H1 (cell line): ENCODE results near the gene SLC6A18. TPM values are rescaled to one million over a fixed set of nuclear protein-coding genes. Genes with fewer than 3 reads are reported as not detected.

Experiments
- CTCF ChIA-PET: fragments of 300-600 bp; sonication (Branson Sonifier 250); formaldehyde crosslinking; loops from one replicate; lab custom pipeline; 2021; ENCODE audit not compliant: partially characterized antibody; lab: Charles Lee
- POLR2A ChIA-PET: fragments of 300-600 bp; sonication (Branson Sonifier 250); formaldehyde crosslinking; loops from one replicate; lab custom pipeline; 2021; ENCODE audit warnings: inconsistent platforms; ENCODE audit not compliant: partially characterized antibody; lab: Charles Lee
- DNase-seq, 2 experiments: peaks; one replicate each; pipeline versions ENCODE4 v3.0.0 to v3.0.0-alpha.2; 2010 to 2022; ENCODE audit warnings: low spot score in 2 of 2, low read depth in 1 of 2, mixed read lengths in 1 of 2
- FAIRE-seq: peaks from 2 replicates; lab custom pipeline; 2011; peaks lifted over from hg19 to GRCh38; lab: Jason Lieb, UNC
- H2AFZ ChIP-seq: 2 replicates; pipeline ENCODE4 v1.8.1; 2012; ENCODE audit warnings: low read length, inconsistent platforms
- H2AK5ac ChIP-seq: 2 replicates; pipeline ENCODE4 v1.6.1; 2013; ENCODE audit warnings: low read depth, low read length
- H2BK120ac ChIP-seq: replicated peaks from 2 replicates; pipeline ENCODE3; 2013; ENCODE audit warnings: low read depth, low read length, inconsistent platforms
- H2BK12ac ChIP-seq: 2 replicates; pipeline ENCODE4 v1.6.1; 2013; ENCODE audit warnings: low read depth, low read length
- H2BK15ac ChIP-seq: 2 replicates; pipeline ENCODE4 v1.6.1; 2013; ENCODE audit warnings: low read length
- H2BK20ac ChIP-seq: 2 replicates; pipeline ENCODE4 v1.6.1; 2013; ENCODE audit warnings: low read length
- H2BK5ac ChIP-seq: 2 replicates; pipeline ENCODE4 v1.6.1; 2013; ENCODE audit warnings: low read depth, low read length
- H3K14ac ChIP-seq: 2 replicates; pipeline ENCODE4 v1.6.1; 2013; ENCODE audit warnings: inconsistent platforms; ENCODE audit not compliant: insufficient read length
- H3K18ac ChIP-seq: 2 replicates; pipeline ENCODE4 v1.6.1; 2013; ENCODE audit warnings: low read length; ENCODE audit errors: extremely low read depth
- H3K23ac ChIP-seq: 2 replicates; pipeline ENCODE4 v1.6.1; 2013; ENCODE audit warnings: inconsistent platforms; ENCODE audit not compliant: insufficient read length
- H3K23me2 ChIP-seq: 2 replicates; pipeline ENCODE4 v1.6.1; 2013; ENCODE audit warnings: low read depth, low read length
- H3K27ac ChIP-seq: 2 replicates; pipeline ENCODE4 v1.6.1; 2011; ENCODE audit warnings: low read depth, low read length, inconsistent platforms
- H3K27me3 ChIP-seq, 4 experiments: replicated peaks in 1 of 4; 1 replicate in 1 of 4; 2 replicates in 3 of 4; pipeline versions ENCODE4 v1.6.1 to v1.8.1; 2011 to 2013; ENCODE audit warnings: low read length in 3 of 4, mild to moderate bottlenecking in 3 of 4, inconsistent platforms in 2 of 4, mixed read lengths in 2 of 4, moderate library complexity in 1 of 4; ENCODE audit not compliant: control insufficient read depth in 3 of 4, insufficient read depth in 3 of 4; ENCODE audit errors: extremely low read depth in 1 of 4
- H3K36me3 ChIP-seq, 4 experiments: 2 replicates each; pipeline versions ENCODE4 v1.6.1 to v1.8.1; 2011 to 2013; ENCODE audit warnings: mild to moderate bottlenecking in 4 of 4, low read length in 3 of 4, moderate library complexity in 2 of 4, control low read depth in 1 of 4, inconsistent platforms in 1 of 4; ENCODE audit not compliant: insufficient read depth in 4 of 4, control insufficient read depth in 2 of 4
- H3K4ac ChIP-seq: replicated peaks from 2 replicates; pipeline ENCODE3; 2013; ENCODE audit warnings: low read length, low read depth, mixed read lengths, inconsistent platforms; ENCODE audit not compliant: insufficient read length
- H3K4me1 ChIP-seq, 4 experiments: replicated peaks in 1 of 4; 1 replicate in 1 of 4; 2 replicates in 3 of 4; pipeline versions ENCODE4 v1.6.1 to v1.8.1; 2011 to 2013; ENCODE audit warnings: low read length in 3 of 4, inconsistent platforms in 2 of 4, mixed read lengths in 1 of 4; ENCODE audit not compliant: insufficient read depth in 4 of 4, control insufficient read depth in 3 of 4
- H3K4me2 ChIP-seq, 2 experiments: 2 replicates each; pipeline versions ENCODE4 v1.6.1 to v1.8.1; 2011 to 2013; ENCODE audit warnings: low read depth in 2 of 2, low read length in 2 of 2, control low read depth in 1 of 2, inconsistent platforms in 1 of 2, mild to moderate bottlenecking in 1 of 2; ENCODE audit not compliant: insufficient read depth in 1 of 2
- H3K4me3 ChIP-seq, 4 experiments: fragments of 200-600, 300-600 bp in 1 of 4; sonication (generic), shearing (Covaris generic), sonication (Bioruptor Twin) in 1 of 4; 2 replicates each; pipeline versions ENCODE4 v1.5.1 to v1.8.1; 2011 to 2016; ENCODE audit warnings: low read length in 4 of 4, low read depth in 3 of 4, control low read depth in 2 of 4, inconsistent platforms in 2 of 4, mild to moderate bottlenecking in 2 of 4, mixed read lengths in 1 of 4, moderate library complexity in 1 of 4; ENCODE audit not compliant: insufficient read depth in 2 of 4; ENCODE audit errors: extremely low read depth in 1 of 4
- H3K56ac ChIP-seq: replicated peaks from 2 replicates; pipeline ENCODE3; 2013; ENCODE audit warnings: low read depth, mild to moderate bottlenecking, mixed read lengths, low read length, inconsistent platforms; ENCODE audit not compliant: insufficient read length
- H3K79me1 ChIP-seq: 2 replicates; pipeline ENCODE4 v1.6.1; 2013; ENCODE audit warnings: low read depth, low read length, control low read depth
- H3K79me2 ChIP-seq, 2 experiments: 2 replicates each; pipeline versions ENCODE4 v1.6.1 to v1.8.1; 2012 to 2013; ENCODE audit warnings: low read length in 2 of 2, mild to moderate bottlenecking in 2 of 2, inconsistent platforms in 1 of 2; ENCODE audit not compliant: insufficient read depth in 2 of 2, control insufficient read depth in 1 of 2
- H3K9ac ChIP-seq, 4 experiments: replicated peaks in 1 of 4; 1 replicate in 1 of 4; 2 replicates in 3 of 4; pipeline versions ENCODE4 v1.6.1 to v1.8.1; 2011 to 2013; ENCODE audit warnings: low read depth in 3 of 4, low read length in 3 of 4, control low read depth in 2 of 4, mild to moderate bottlenecking in 2 of 4, moderate library complexity in 2 of 4, inconsistent platforms in 1 of 4; ENCODE audit errors: extremely low read depth in 1 of 4
- H3K9me3 ChIP-seq, 2 experiments: 2 replicates each; pipeline versions ENCODE4 v1.6.1 to v1.8.1; 2012 to 2013; ENCODE audit warnings: mild to moderate bottlenecking in 2 of 2, moderate library complexity in 2 of 2, control low read depth in 1 of 2, inconsistent platforms in 1 of 2, low read depth in 1 of 2, low read length in 1 of 2, mixed read lengths in 1 of 2; ENCODE audit not compliant: insufficient read depth in 2 of 2
- H4K20me1 ChIP-seq, 2 experiments: replicated peaks in 1 of 2; 2 replicates each; pipeline versions ENCODE3 to v1.8.1; 2011 to 2013; ENCODE audit warnings: inconsistent platforms in 2 of 2, low read length in 2 of 2, mild to moderate bottlenecking in 1 of 2; ENCODE audit not compliant: insufficient read depth in 2 of 2, control insufficient read depth in 1 of 2
- H4K5ac ChIP-seq: 2 replicates; pipeline ENCODE4 v1.6.1; 2013; ENCODE audit warnings: low read length, low read depth, mixed read lengths, inconsistent platforms; ENCODE audit not compliant: insufficient read length
- H4K8ac ChIP-seq: 2 replicates; pipeline ENCODE4 v1.8.0; 2013; ENCODE audit warnings: mild to moderate bottlenecking, moderate library complexity, low read length, inconsistent platforms; ENCODE audit not compliant: insufficient read depth; ENCODE audit errors: extremely low read depth
- H4K91ac ChIP-seq: replicated peaks from 2 replicates; pipeline ENCODE3; 2013; ENCODE audit warnings: low read length, mixed read lengths, inconsistent platforms; ENCODE audit not compliant: insufficient read length
- ASH2L ChIP-seq: fragments of 200-600, 300-600 bp; sonication (generic); IDR thresholded peaks from one replicate; pipeline ENCODE4 v1.7.1; 2017; ENCODE audit warnings: low read length
- BRCA1 ChIP-seq: IDR thresholded peaks from 2 replicates; pipeline ENCODE4 v1.6.1; 2012; ENCODE audit warnings: low read depth, low read length, improper control_type of control experiment
- CBX5 ChIP-seq: fragments of 300-800, 300-1000 bp; sonication (generic); IDR thresholded peaks from 2 replicates; pipeline ENCODE4 v1.7.1; 2016; ENCODE audit warnings: antibody characterized with exemption, low read length, low read depth
- CHD2 ChIP-seq: IDR thresholded peaks from 2 replicates; pipeline ENCODE4 v1.6.1; 2012; ENCODE audit warnings: low read length, improper control_type of control experiment
- EGR1 ChIP-seq: IDR thresholded peaks from 2 replicates; pipeline ENCODE4 v1.6.1; 2011; ENCODE audit warnings: low read depth, low read length, borderline replicate concordance
- EZH2 ChIP-seq: fragments of 200-600 bp; sonication (generic); IDR thresholded peaks from 2 replicates; pipeline ENCODE4 v1.7.1; 2012; ENCODE audit warnings: low read depth, mild to moderate bottlenecking, moderate library complexity, low read length, inconsistent platforms; ENCODE audit not compliant: severe bottlenecking
- GABPA ChIP-seq: IDR thresholded peaks from 2 replicates; pipeline ENCODE4 v1.6.1; 2011; ENCODE audit warnings: mild to moderate bottlenecking, low read length, moderate library complexity, borderline replicate concordance; ENCODE audit not compliant: insufficient read depth
- GTF2F1 ChIP-seq: IDR thresholded peaks from 2 replicates; pipeline ENCODE4 v1.6.1; 2012; ENCODE audit warnings: low read depth, low read length, improper control_type of control experiment, borderline replicate concordance
- JUN ChIP-seq: IDR thresholded peaks from 2 replicates; pipeline ENCODE4 v1.6.1; 2011; ENCODE audit warnings: low read depth, mild to moderate bottlenecking, improper control_type of control experiment, low read length
- KDM5A ChIP-seq: fragments of 200-600 bp; IDR thresholded peaks from 2 replicates; pipeline ENCODE4 v1.7.1; 2012; ENCODE audit warnings: mild to moderate bottlenecking, low read length, inconsistent platforms, mixed read lengths
- NRF1 ChIP-seq: IDR thresholded peaks from 2 replicates; pipeline ENCODE4 v1.6.1; 2011; ENCODE audit warnings: mild to moderate bottlenecking, low read depth, low read length, improper control_type of control experiment
- POLR2AphosphoS5 ChIP-seq: IDR thresholded peaks from 2 replicates; pipeline ENCODE4 v1.6.1; 2011; ENCODE audit warnings: low read depth, low read length
- RBBP5 ChIP-seq: IDR thresholded peaks from 2 replicates; pipeline ENCODE4 v1.7.1; 2012; ENCODE audit warnings: low read depth, mild to moderate bottlenecking, inconsistent platforms, low read length, moderate library complexity, borderline replicate concordance
- SAP30 ChIP-seq: fragments of 300-600 bp; sonication (generic); IDR thresholded peaks from 2 replicates; pipeline ENCODE4 v1.7.1; 2012; ENCODE audit warnings: low read length, moderate library complexity, mild to moderate bottlenecking, inconsistent platforms; ENCODE audit not compliant: insufficient read depth, insufficient replicate concordance
- SP2 ChIP-seq: IDR thresholded peaks from 2 replicates; pipeline ENCODE4 v1.6.1; 2012; ENCODE audit warnings: mild to moderate bottlenecking, low read length, inconsistent platforms
- TAF1 ChIP-seq: IDR thresholded peaks from 2 replicates; pipeline ENCODE4 v1.6.1; 2011; ENCODE audit warnings: mild to moderate bottlenecking, low read depth, low read length
- WGBS, 2 experiments: shearing (Covaris generic) in 1 of 2; methylation state at CpG; one replicate each; pipeline versions ENCODE4 v1.1.6 to v1.1.7; 2013 to 2015; ENCODE audit warnings: low lambda C conversion rate in 2 of 2, mixed read lengths in 2 of 2, inconsistent platforms in 1 of 2, low coverage in 1 of 2, missing lambda C conversion rate in 1 of 2; ENCODE audit not compliant: insufficient replicate concordance in 2 of 2, insufficient coverage in 1 of 2, insufficient read length in 1 of 2; ENCODE audit errors: extremely low coverage in 1 of 2, missing lambda C conversion rate in 1 of 2; 5-methylcytosine and 5-hydroxymethylcytosine counted together
- polyA plus RNA-seq, 7 experiments: library from polyadenylated mRNA; depleted of rRNA in 3 of 7; stranded (reverse) in 5 of 7; unstranded in 2 of 7; fragments of >200 nt in 5 of 7; fragments of 200-250 nt in 2 of 7; gene quantifications; 1 replicate in 5 of 7; 2 replicates in 1 of 7; 4 replicates in 1 of 7; pipeline versions ENCODE4 v1.2.1 to v1.2.3, GENCODE V29; 2011 to 2013; ENCODE audit warnings: missing spikeins in 2 of 7, mixed read lengths in 2 of 7
- total RNA-seq: library from RNA; stranded (reverse); fragmentation: NEBNext Ultra II Directional; extraction: Animal tissue kit (Norgen Biotek cat#: 25700); gene quantifications from 2 replicates; pipeline ENCODE4 v1.2.1, GENCODE V29; 2021

Gene SLC6A18
- total and polyA plus RNA-seq, 2 of the 8 experiments (the other 6 are each of a cell fraction or from before 2014, with no cell fraction given), result not detected

DNA sequence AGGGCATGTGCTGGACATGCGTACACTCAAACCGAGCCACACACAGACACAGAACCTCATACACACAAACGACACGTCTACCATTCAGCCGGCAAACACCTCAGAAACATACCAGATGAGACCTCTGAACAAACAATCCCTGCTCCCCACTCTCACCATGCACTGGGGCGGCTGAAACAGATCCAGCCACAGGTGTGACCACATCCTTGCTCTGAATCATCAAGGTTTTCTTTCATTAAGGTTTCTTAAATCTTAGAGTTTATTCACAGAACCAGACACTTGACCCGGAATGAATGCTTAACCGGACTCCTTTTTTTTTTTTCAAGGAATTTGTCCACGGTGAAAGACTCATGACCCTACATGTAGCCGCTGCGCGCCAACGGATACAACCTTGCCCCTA is 43.5 kb downstream of the SLC6A18 start:
- Histone ChIP-seq H2AFZ (no peak overlapping the region), H3K27me3 (no peaks in the 10 kb centered on the region), H2BK12ac (no peak overlapping the region), H3K56ac (no peak overlapping the region), H2BK5ac (no peak overlapping the region), H3K18ac (no peak overlapping the region), H3K9ac (no peak overlapping the region), H3K4me1 (no peaks in the 10 kb centered on the region), H4K5ac (no peak overlapping the region), H3K79me1 (no peaks in the 10 kb centered on the region), H3K4me2 (no peak overlapping the region), H3K36me3 (peaks cover 2 to 40% (median 9%) of the 10 kb centered on the region in 4 experiments; a peak in 6 of 8 replicates), H2BK20ac (no peak overlapping the region), H3K23me2 (no peaks in the 10 kb centered on the region), H3K23ac (no peak overlapping the region), H2BK15ac (no peak overlapping the region), H2AK5ac (no peak overlapping the region), H4K20me1 (peaks cover 0 to 2% of the 10 kb centered on the region in 2 experiments), H3K14ac (no peak overlapping the region), H4K91ac (no peak overlapping the region), H3K9me3 (peaks cover 5 to 24% of the 10 kb centered on the region in 2 experiments; a peak in 2 of 4 replicates), H4K8ac (no peak overlapping the region), H2BK120ac (no peak overlapping the region), H3K27ac (no peak overlapping the region), H3K4ac (no peak overlapping the region), H3K4me3 (no peak overlapping the region), H3K79me2 (peaks cover 0 to 1% of the 10 kb centered on the region in 2 experiments; a peak in 1 of 4 replicates)
- CTCF ChIA-PET, result no interaction called here
- no peak for DNase-seq
- WGBS, 2 experiments, result 97% methylated on average over 13 of the region's 13 CpGs; no CpG with 5 or more reads in 1 of the 2 experiments
- FAIRE-seq, result no peak
- POLR2A ChIA-PET, result interaction anchor here (0.6 kb wide), 1 partner anchor 15 kb away, joined by 3 read pairs; no protein-coding TSS in a partner anchor
- no peak for TF ChIP-seq KDM5A
- TF ChIP-seq GTF2F1, result no peak
- no peak for TF ChIP-seq ASH2L
- TF ChIP-seq NRF1, result no peak
- no peak for TF ChIP-seq SP2
- TF ChIP-seq CHD2, result no peak
- TF ChIP-seq CBX5, result no peak
- TF ChIP-seq EZH2, result no peak
- no peak for TF ChIP-seq TAF1
- TF ChIP-seq BRCA1, result no peak
- no peak for TF ChIP-seq RBBP5
- no peak for TF ChIP-seq POLR2AphosphoS5
- no peak for TF ChIP-seq JUN
- TF ChIP-seq GABPA, result no peak
- no peak for TF ChIP-seq EGR1
- no peak for TF ChIP-seq SAP30
